IPS-11a (cell line): ENCODE data around the gene IVL.

Source experiments
- H3K4me3 ChIP-seq: one replicate; pipeline ENCODE4 v1.5.1; 2013; ENCODE audit warnings: low read depth, low read length, control low read depth

Gene IVL

DNA sequence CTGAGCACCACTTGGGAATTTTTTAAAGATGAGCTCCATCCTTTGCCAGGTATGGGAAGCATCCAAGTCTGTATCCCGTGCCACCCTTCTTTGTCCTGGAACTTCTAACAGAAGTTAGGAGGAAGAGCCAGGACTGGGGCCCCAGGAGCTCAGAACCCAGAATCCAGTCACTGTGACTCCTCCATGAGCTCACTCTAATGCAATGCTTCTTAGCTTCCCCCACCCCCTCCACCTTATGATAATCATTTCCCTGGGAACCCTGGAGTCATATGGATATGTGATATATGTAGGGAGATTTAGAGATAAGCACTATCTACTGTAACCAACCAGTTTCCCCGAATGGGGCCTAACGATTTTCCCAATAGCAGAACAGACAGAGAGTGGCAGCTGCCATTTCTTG, 37.9 kb downstream of the IVL start:
- H3K4me3 ChIP-seq, result no peak overlapping the region

DNA sequence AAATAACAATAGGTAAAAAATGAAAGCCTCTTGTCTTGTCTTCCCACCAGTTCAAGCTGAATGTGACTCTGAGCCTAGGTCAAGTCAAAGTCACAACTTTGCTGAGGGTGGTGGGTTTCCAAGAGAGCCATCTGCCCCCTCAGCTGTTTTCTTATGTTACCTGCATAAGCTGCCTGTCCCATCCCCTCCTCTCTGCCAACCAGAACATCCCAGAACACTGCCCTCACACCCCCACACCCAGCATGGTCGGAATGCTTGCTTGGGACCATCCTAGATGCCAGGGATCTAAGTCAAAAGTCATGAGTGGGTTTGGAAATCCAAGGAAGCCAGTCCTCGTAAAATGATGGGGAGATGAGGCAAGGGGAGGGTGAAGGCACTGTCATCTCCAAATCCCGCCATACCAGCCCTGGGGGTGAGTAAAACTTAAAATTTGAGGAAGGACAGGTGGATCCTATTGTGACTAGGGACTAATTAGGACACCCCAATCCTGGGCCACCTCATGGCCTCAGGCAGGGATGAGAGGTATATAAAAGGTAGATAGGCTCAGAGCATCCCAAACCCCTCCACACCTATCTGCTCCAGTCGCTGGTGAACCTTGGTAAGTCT, 38.4 kb downstream of the IVL start, which contains the start of gene SPRR5:
TSS of gene SPRR5 (plus strand) at position 556 of the 606 bp plus-strand sequence. CDS start 1,349 bp downstream, outside the sequence.
- H3K4me3 ChIP-seq, result no peak within 1 kb of the TSS

DNA sequence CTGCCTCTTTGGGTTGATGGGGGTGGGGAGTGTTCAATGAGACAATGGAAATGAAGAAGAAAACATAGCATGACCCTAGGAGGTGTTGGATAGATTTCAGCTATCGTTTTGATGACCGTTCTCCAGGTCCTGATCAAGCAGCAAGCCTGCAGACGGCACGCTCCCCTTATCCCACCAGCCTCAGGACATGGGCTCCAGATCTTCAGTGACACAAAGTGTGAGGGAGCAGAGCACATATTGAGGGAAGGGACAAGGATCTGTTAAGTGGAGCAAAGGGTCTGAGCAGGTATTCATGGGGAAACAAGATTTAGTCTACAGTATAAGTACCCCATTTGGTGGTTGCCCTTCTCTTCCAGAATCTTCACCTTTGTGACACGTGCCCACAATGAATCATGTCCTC, 43.4 kb downstream of the IVL start:
- H3K4me3 ChIP-seq, result no peak overlapping the region

DNA sequence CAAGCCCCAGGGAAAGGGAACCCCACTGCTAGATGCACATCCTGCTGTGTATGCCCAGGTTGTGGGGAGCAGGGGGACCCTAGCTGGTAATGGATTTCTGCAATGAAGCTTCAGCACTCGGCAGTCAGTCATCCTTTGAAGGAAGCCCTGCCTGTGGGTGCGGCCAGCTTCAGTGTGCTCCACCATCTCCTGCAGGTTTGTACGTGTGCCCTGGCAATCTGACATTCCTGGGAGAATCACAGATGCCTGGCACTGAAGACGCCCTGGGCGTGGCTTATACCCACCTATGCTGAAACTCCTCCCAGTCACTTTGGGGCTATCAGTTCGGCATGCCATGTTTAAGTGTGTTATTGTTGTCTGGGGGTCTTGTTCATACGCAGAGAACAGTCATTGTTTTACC, 45.4 kb downstream of the IVL start:
- no peak overlapping the region for H3K4me3 ChIP-seq

DNA sequence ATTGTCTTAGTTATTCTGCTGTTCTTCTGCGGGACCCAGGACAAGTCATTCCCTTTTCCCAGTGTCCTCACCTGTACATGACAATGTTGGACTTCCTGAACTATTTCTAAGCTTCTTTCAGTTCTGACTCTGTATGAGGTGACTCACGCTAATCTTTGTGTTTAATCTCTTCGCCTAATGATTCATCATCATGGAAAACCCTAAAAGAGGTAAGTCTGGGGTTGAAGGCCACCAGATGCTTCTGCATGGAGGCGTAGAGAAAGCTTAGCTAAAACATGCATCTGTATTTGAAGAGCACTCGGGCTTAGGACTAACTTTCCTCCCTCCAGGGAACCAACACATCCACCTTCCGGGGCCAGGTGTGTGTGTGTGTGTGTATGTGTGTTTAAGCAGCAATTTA, 46.1 kb downstream of the IVL start:
- no peak overlapping the region for H3K4me3 ChIP-seq

DNA sequence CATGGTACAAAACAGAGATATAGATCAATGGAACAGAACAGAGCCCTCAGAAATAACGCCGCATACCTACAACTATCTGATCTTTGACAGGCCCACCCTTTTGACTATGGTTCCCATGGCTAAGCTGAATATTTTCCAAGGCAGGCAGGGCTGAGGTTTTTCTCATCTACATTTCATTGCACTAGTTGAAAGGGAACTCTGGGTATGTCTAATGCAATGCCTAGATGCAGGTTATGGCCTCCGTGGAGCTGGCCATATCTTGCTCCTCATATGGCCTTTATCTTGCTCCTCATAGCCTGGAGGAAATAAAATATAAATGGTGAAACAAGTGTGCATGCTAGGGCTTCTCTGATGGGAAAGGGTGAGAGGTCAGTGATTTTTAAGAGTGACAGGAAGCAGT, 49.2 kb downstream of the IVL start:
- H3K4me3 ChIP-seq, result no peak overlapping the region

DNA sequence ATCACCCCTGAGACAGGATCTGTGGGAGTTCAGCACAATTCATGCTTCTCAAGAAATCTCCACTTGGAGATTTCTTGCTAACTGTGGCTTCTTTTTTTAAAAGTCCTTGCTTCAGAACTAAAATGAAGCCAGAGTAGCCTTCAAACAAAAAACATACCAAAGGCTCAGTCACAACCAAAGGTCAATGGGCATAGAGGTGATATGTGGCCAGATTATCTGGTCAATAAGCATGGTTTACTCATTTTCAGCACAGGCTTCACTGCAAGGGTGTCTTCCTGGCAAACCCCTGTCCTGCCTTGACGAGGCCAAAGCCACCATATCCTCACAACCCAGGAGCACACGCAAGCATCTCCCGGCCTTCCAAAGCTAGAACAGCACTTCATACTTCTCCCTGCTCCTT, 50.9 kb downstream of the IVL start:
- H3K4me3 ChIP-seq, result no peak overlapping the region

DNA sequence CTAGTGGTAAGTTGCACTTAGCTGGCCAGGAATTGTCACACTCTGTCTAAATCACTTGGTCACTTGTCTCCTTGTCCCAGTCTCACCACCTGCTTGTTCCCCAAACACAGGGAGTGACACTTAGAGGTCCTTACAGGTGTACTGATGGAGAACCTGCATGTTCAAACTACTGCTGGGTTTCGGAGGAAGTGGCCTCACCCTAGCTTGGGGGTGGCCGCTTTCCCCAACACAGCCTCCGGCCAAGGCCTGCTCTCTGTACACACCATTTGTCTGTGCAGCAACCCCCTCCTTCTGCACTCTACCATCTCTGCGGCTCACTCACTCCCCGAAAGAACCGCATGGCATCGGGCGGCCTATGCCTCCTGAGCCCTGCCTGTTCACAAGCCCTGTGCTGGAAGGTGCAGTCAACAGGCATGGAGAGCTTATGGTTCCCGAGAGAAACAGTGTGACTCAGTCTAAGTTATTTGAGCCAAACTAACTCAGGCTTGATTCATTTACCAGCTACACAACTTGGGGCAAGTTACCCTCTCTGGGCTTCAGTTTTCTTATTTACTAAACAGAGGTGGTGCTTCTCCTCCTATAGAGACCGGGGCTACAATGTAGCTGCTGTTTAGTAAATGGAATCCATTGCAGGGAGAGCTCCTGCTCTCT, 51.6 kb downstream of the IVL start:
- H3K4me3 ChIP-seq, result no peak overlapping the region

DNA sequence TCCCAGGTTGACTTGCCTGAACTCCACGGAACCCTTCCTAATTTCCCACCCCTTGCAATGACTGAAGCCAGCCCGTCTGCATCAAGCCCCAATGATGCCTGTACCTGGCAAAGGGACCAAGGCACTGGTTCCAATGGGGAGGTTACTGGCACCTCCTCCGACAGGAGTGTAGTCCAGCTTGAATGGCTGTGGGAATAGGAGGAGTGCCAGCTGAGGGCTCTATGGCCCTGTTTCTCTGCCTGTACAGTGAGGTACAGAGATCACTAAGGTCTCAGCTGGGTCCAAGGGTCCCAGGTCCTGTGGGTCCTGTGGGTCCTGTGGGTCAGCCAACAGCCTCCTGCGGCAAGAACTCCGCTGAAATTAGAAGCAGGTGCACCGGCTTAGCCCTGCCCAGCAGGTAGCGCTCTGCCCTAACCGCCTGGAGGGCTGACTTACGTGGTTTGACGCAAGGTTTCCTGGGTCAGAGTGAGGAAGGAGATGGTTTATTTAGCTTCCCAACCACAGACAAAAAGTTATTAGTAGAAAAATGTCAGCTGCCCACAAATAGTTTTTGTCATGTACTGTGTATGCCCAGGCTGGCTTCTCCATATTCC, 52.2 kb downstream of the IVL start:
- no peak overlapping the region for H3K4me3 ChIP-seq
